GM12891 (cell line): ENCODE results near the gene GNPTAB.

Experiments used
- POLR2A ChIP-seq: IDR thresholded peaks from 2 replicates; pipeline ENCODE4 v1.6.1; 2011; ENCODE audit warnings: low read depth, low read length, control low read depth
- POLR2AphosphoS5 ChIP-seq: IDR thresholded peaks from 2 replicates; pipeline ENCODE4 v1.6.1; 2011; ENCODE audit warnings: low read depth, low read length, control low read depth
- TAF1 ChIP-seq: IDR thresholded peaks from 2 replicates; pipeline ENCODE4 v1.6.1; 2011; ENCODE audit warnings: low read depth, low read length, control low read depth

GRCh38 chr12:101722392-101722791, 108.4 kb downstream of the GNPTAB start:
- TF ChIP-seq POLR2A (no peak), TAF1 (no peak), POLR2AphosphoS5 (no peak)
